Activated CD8-positive, alpha-beta T cell treated with anti-CD3 and anti-CD28 coated beads for 36 hours (primary cell): ENCODE results near the gene SLC17A2. TPM values are rescaled to one million over a fixed set of nuclear protein-coding genes. Genes with fewer than 3 reads are reported as not detected.

Experiments used
- ATAC-seq: fragments of 200-7000 bp; cut with Tn5 transposase; one replicate; pipeline ENCODE4 v1.10.0; 2021; ENCODE audit warnings: mild to moderate bottlenecking, moderate library complexity
- CTCF ChIA-PET: fragments of 350-600 bp; sonication (Branson Sonifier 250); formaldehyde crosslinking; loops from one replicate; lab custom pipeline; 2021; ENCODE audit warnings: antibody characterized with exemption; lab: Charles Lee
- POLR2A ChIA-PET: fragments of 350-600 bp; sonication (Branson Sonifier 250); formaldehyde crosslinking; loops from one replicate; lab custom pipeline; 2021; ENCODE audit warnings: antibody characterized with exemption; lab: Charles Lee
- DNase-seq: peaks from one replicate; pipeline ENCODE4 v3.0.0-alpha.2; 2020
- H3K27ac Mint-ChIP-seq: one replicate; pipeline ENCODE4 v1.8.0; 2021; ENCODE audit warnings: mild to moderate bottlenecking, mixed read lengths
- H3K27me3 Mint-ChIP-seq: one replicate; pipeline ENCODE4 v1.8.0; 2021; ENCODE audit warnings: mixed read lengths
- H3K36me3 Mint-ChIP-seq: one replicate; pipeline ENCODE4 v1.8.0; 2021; ENCODE audit warnings: low read depth, mixed read lengths
- H3K4me1 Mint-ChIP-seq: one replicate; pipeline ENCODE4 v1.8.0; 2021; ENCODE audit warnings: low read depth, mixed read lengths
- H3K4me3 Mint-ChIP-seq: one replicate; pipeline ENCODE4 v1.8.0; 2021; ENCODE audit warnings: mild to moderate bottlenecking, moderate library complexity, mixed read lengths
- H3K9me3 Mint-ChIP-seq: one replicate; pipeline ENCODE4 v1.8.0; 2021; ENCODE audit warnings: mixed read lengths
- intact Hi-C: fragments of 100-400 bp; cut with micrococcal nuclease; formaldehyde crosslinking; loops from one replicate; pipeline ENCODE4 v1.10.0; 2022
- total RNA-seq, 2 experiments: library from RNA; stranded (reverse); gene quantifications; one replicate each; pipeline ENCODE4 v1.2.3, GENCODE V29; 2021
- TF ChIP-seq, protein P1 (sequence below): fragments of 200-600 bp; IDR thresholded peaks from one replicate; pipeline ENCODE4 v1.8.0; 2022; ENCODE audit warnings: antibody characterized with exemption, mild to moderate bottlenecking

The SLC17A2 gene
- total RNA-seq, 2 experiments from 2014 or later, result not detected

DNA sequence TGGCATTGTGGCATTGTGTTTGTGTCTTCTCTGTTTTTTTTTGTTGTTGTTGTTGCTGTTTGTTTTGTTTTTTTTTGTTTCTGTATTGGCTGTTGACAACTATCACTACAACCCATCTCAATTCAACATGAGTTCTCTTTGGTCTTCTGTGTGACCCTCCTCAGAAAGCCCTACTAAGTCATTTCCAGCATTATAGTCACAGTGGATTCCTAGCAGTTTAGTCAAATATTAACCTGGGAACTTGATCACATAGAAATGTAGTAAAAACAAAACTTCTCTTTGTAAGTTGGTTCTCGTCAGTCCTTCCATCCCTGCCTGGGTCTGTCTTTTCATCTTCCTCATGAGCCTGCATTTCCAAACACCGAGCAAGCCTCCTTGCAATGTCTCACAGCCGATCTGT is 16.8 kb downstream of the SLC17A2 start:
- Mint-ChIP-seq H3K9me3 (no peaks in the 10 kb centered on the region), H3K27ac (no peak overlapping the region), H3K36me3 (no peaks in the 10 kb centered on the region), H3K4me3 (no peak overlapping the region), H3K4me1 (peaks cover 14% of the 10 kb centered on the region), H3K27me3 (peaks cover 2% of the 10 kb centered on the region)
- intact Hi-C loops, result no loop called here
- DNase-seq, result no peak
- ATAC-seq, result no peak
- TF ChIP-seq, protein P1, sequence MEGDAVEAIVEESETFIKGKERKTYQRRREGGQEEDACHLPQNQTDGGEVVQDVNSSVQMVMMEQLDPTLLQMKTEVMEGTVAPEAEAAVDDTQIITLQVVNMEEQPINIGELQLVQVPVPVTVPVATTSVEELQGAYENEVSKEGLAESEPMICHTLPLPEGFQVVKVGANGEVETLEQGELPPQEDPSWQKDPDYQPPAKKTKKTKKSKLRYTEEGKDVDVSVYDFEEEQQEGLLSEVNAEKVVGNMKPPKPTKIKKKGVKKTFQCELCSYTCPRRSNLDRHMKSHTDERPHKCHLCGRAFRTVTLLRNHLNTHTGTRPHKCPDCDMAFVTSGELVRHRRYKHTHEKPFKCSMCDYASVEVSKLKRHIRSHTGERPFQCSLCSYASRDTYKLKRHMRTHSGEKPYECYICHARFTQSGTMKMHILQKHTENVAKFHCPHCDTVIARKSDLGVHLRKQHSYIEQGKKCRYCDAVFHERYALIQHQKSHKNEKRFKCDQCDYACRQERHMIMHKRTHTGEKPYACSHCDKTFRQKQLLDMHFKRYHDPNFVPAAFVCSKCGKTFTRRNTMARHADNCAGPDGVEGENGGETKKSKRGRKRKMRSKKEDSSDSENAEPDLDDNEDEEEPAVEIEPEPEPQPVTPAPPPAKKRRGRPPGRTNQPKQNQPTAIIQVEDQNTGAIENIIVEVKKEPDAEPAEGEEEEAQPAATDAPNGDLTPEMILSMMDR, result no peak
- ChIA-PET POLR2A (no interaction called here), CTCF (no interaction called here)

DNA sequence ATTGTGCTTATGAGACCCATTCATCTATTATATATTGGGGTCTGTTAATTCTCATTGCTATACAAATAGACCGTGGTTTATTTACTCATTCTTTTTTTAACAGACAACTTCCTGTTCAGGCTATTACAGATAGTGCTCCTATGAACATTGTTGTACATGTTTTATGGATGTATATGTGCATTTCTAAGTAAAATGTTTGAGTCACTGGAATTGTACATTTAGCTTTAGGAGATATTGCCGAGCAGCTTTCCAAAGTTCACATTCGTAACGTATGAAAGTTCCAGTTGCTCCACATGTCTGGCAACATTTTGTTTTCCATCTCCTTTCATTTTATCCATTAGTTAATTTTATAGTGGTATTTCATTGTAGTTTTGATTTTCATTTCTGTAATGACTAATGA is 19.1 kb downstream of the SLC17A2 start:
- DNase-seq (no peak), ATAC-seq (no peak)
- Mint-ChIP-seq H3K9me3 (no peaks in the 10 kb centered on the region), H3K36me3 (no peaks in the 10 kb centered on the region), H3K27me3 (peaks cover 5% of the 10 kb centered on the region), H3K4me3 (no peak overlapping the region), H3K4me1 (peaks cover 5% of the 10 kb centered on the region), H3K27ac (no peak overlapping the region)
- POLR2A ChIA-PET, result no interaction called here
- TF ChIP-seq, protein P1, result no peak
- CTCF ChIA-PET, result interaction anchor here (1.1 kb wide), 1 partner anchor 31 kb away, joined by 3 read pairs; no protein-coding TSS in a partner anchor
- intact Hi-C loops, result no loop called here

DNA sequence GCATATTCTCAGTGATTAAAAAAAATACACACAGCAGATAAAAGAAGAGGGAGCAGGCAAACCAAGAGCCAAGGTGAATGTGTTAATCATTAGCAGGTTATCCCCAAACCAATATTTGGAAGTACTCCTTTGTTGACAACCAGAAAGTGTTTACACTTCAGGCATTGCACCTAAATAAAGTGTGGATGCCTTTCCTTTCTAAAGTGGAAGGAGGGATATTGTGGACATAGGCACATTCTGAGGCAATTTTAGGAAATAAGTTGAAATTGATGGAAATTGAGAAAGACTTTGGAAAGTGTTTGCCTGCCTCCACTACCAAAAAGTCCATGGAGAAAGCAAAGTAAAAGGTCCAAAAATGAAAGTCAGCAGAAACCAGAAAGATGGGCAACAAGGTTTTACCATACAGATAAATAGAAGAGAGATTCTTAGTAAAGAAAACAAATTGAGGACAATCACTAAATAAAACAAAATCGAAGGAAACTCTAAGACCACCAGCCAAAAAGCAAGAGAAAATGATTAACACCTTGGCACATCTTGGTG is 22.9 kb downstream of the SLC17A2 start:
- CTCF ChIA-PET, result interaction anchor here (0.6 kb wide), 1 partner anchor 25 kb away, joined by 3 read pairs; no protein-coding TSS in a partner anchor

DNA sequence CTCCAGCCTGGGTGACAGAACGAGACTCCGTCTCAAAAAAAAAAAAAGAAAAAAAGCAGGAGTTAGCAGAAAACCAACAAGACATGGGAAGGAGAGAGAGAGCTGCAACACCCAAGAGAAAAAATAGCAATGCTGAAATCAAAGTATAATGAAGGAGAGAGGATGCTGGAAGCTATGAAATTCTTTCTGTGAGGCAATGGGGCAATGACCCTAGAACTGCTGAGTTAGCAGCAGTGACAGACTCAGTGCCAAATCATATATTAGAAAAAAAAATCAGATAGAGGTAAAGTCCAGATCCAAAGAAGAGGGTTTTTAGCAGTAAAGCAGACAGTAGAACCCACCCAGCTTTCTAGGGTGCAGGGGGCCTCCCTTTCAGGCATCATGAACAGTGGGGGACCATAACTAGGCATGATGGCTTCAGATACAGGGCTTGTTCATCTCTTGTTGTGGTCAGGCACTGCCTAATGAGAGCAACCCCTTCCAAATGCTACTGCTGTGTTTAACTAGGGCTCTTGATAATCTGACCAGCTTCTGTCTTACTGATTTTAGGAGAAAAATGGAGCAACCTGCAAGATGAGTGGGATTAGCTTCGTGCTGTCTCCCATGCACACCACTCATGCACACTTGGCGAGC is 26.9 kb downstream of the SLC17A2 start:
- POLR2A ChIA-PET, result no interaction called here

More for the DNA sequence above, 22.9 kb downstream of the SLC17A2 start:
- ATAC-seq, result no peak
- Mint-ChIP-seq H3K27ac (no peak overlapping the region), H3K27me3 (peaks cover 6% of the 10 kb centered on the region), H3K4me1 (peaks cover 5% of the 10 kb centered on the region), H3K9me3 (no peaks in the 10 kb centered on the region), H3K36me3 (no peaks in the 10 kb centered on the region), H3K4me3 (no peak overlapping the region)
- TF ChIP-seq, protein P1, result no peak
- POLR2A ChIA-PET, result no interaction called here
- no peak for DNase-seq
- intact Hi-C loops, result no loop called here

DNA sequence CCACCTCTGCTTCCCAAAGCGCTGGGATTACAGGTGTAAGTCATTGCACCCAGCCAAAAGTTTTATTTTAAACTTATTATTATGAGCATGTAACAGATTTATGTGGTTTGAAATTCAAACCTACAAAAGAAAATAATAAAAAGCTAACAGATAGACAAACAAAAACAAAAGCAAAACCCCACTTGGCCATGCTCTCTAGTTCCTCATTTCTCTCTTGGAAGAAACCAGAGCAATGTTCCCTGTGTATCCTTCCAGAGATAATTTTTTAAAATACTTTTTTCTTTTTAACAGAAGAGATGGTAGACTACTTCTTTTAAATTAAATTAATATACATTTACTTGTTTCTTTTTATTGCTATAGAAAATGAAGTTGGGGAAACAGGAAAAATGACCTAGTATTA is 28.4 kb downstream of the SLC17A2 start:
- no peak for ATAC-seq
- peaks cover 2% of the 10 kb centered on the region for H3K4me1 Mint-ChIP-seq
- CTCF ChIA-PET, result interaction anchor here (0.6 kb wide), 1 partner anchor 91 kb away, joined by 3 read pairs; no protein-coding TSS in a partner anchor
- H3K4me3 Mint-ChIP-seq, result no peak overlapping the region
- no peaks in the 10 kb centered on the region for H3K36me3 Mint-ChIP-seq
- TF ChIP-seq, protein P1, result no peak
- intact Hi-C loops, result no loop called here
- H3K9me3 Mint-ChIP-seq, result no peaks in the 10 kb centered on the region
- H3K27me3 Mint-ChIP-seq, result peaks cover 5% of the 10 kb centered on the region
- no peak for DNase-seq
- no peak overlapping the region for H3K27ac Mint-ChIP-seq
- POLR2A ChIA-PET, result no interaction called here

More for the DNA sequence above, 26.9 kb downstream of the SLC17A2 start:
- Mint-ChIP-seq H3K36me3 (no peaks in the 10 kb centered on the region), H3K4me1 (peaks cover 2% of the 10 kb centered on the region), H3K9me3 (no peaks in the 10 kb centered on the region), H3K27ac (no peak overlapping the region), H3K4me3 (no peak overlapping the region), H3K27me3 (peaks cover 8% of the 10 kb centered on the region)
- no peak for ATAC-seq
- DNase-seq, result no peak
- TF ChIP-seq, protein P1, result no peak
- intact Hi-C loops, result no loop called here
- CTCF ChIA-PET, result no interaction called here
